Measurements from ENCODE around the gene GULP1.

DNA sequence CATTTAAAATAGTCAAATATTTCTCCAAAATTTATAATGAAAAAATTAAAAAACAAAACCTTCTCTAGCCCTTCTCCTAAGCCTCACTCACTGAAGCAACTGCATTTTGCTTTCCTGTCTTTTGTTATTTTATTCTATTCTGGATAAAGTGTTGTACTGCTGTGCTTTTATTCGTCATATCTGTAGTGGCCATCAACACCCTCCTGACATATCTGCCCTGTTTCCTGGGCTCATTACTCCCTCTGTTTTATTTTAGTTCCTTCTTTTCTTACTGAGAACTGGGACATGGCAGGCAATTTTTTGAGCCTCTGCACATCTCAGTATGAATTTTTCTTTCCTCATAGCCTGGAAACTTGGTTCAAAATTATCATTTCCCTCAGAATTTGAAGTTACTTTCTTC is 224.2 kb downstream of the GULP1 start:
- TF ChIP-seq, protein P1, sequence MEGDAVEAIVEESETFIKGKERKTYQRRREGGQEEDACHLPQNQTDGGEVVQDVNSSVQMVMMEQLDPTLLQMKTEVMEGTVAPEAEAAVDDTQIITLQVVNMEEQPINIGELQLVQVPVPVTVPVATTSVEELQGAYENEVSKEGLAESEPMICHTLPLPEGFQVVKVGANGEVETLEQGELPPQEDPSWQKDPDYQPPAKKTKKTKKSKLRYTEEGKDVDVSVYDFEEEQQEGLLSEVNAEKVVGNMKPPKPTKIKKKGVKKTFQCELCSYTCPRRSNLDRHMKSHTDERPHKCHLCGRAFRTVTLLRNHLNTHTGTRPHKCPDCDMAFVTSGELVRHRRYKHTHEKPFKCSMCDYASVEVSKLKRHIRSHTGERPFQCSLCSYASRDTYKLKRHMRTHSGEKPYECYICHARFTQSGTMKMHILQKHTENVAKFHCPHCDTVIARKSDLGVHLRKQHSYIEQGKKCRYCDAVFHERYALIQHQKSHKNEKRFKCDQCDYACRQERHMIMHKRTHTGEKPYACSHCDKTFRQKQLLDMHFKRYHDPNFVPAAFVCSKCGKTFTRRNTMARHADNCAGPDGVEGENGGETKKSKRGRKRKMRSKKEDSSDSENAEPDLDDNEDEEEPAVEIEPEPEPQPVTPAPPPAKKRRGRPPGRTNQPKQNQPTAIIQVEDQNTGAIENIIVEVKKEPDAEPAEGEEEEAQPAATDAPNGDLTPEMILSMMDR (IDR thresholded peaks at IDR 0.05; ENCODE audit: insufficient read depth, low read length): no peak
- TF ChIP-seq GABPA (IDR thresholded peaks at IDR 0.05; ENCODE audit: low read depth): no peak
